CD14-positive monocyte (primary cell): ENCODE measurements around the gene PTPN14. TPM values are rescaled to one million over a fixed set of nuclear protein-coding genes. Genes with fewer than 3 reads are reported as not detected.

Source experiments
- DNase-seq, 3 donors: peaks; one replicate each; pipeline ENCODE4 v3.0.0-alpha.2; 2011 to 2022
- H2AFZ ChIP-seq: 2 replicates; pipeline ENCODE4 v1.6.0; 2012; ENCODE audit warnings: mild to moderate bottlenecking, low read depth, low read length, inconsistent platforms; ENCODE audit not compliant: insufficient read depth, poor library complexity, severe bottlenecking
- H3K27ac ChIP-seq, 2 donors: 1 replicate in 1 of 2; 2 replicates in 1 of 2; pipeline ENCODE4 v1.5.1; 2012 to 2013; ENCODE audit warnings: low read length in 2 of 2, control low read depth in 1 of 2, inconsistent platforms in 1 of 2, low read depth in 1 of 2, mild to moderate bottlenecking in 1 of 2
- H3K27me3 ChIP-seq, 2 donors: one replicate each; pipeline versions ENCODE4 v1.6.0 to v1.6.1; 2011 to 2013; ENCODE audit warnings: low read length in 2 of 2; ENCODE audit not compliant: control insufficient read depth in 2 of 2, insufficient read depth in 2 of 2
- H3K36me3 ChIP-seq, 2 donors: replicated peaks in 1 of 2; 1 replicate in 1 of 2; 2 replicates in 1 of 2; pipeline versions ENCODE4 v1.5.1 to v1.6.1; 2012 to 2013; ENCODE audit warnings: low read length in 2 of 2, control low read depth in 1 of 2, inconsistent platforms in 1 of 2, mild to moderate bottlenecking in 1 of 2; ENCODE audit not compliant: insufficient read depth in 2 of 2, control insufficient read depth in 1 of 2
- H3K4me1 ChIP-seq, 2 donors: 1 replicate in 1 of 2; 2 replicates in 1 of 2; pipeline versions ENCODE4 v1.5.1 to v1.6.1; 2012 to 2013; ENCODE audit warnings: low read length in 2 of 2, control low read depth in 1 of 2, inconsistent platforms in 1 of 2, mild to moderate bottlenecking in 1 of 2, moderate library complexity in 1 of 2; ENCODE audit not compliant: insufficient read depth in 2 of 2, control insufficient read depth in 1 of 2
- H3K4me2 ChIP-seq: replicated peaks from 2 replicates; pipeline ENCODE3; 2012; ENCODE audit warnings: low read length, moderate library complexity, mild to moderate bottlenecking; ENCODE audit not compliant: poor library complexity, severe bottlenecking; ENCODE audit errors: extremely low read depth
- H3K4me3 ChIP-seq, 3 experiments: fragments of 200-600 bp in 1 of 3; sonication (generic) in 1 of 3; replicated peaks in 1 of 3; 1 replicate in 2 of 3; 2 replicates in 1 of 3; pipeline ENCODE4 v1.5.1; 2011 to 2013; ENCODE audit warnings: low read length in 3 of 3, mild to moderate bottlenecking in 3 of 3, control low read depth in 2 of 3, low read depth in 2 of 3, inconsistent platforms in 1 of 3, moderate library complexity in 1 of 3
- H3K79me2 ChIP-seq: 2 replicates; pipeline ENCODE4 v1.6.0; 2012; ENCODE audit warnings: mild to moderate bottlenecking, control low read depth, inconsistent platforms, low read length, moderate library complexity; ENCODE audit not compliant: insufficient read depth
- H3K9ac ChIP-seq: 2 replicates; pipeline ENCODE4 v1.6.0; 2017; ENCODE audit warnings: low read length, mild to moderate bottlenecking; ENCODE audit not compliant: insufficient read depth, poor library complexity, severe bottlenecking
- H3K9me3 ChIP-seq, 2 donors: replicated peaks in 1 of 2; 1 replicate in 1 of 2; 2 replicates in 1 of 2; pipeline versions ENCODE4 v1.5.1 to v1.6.1; 2012 to 2013; ENCODE audit warnings: low read length in 2 of 2, control low read depth in 1 of 2; ENCODE audit not compliant: control insufficient read depth in 1 of 2, insufficient read depth in 1 of 2
- H4K20me1 ChIP-seq: 2 replicates; pipeline ENCODE4 v1.6.0; 2012; ENCODE audit warnings: mild to moderate bottlenecking, low read length, control low read depth, moderate library complexity; ENCODE audit not compliant: insufficient read depth
- H3K27ac Mint-ChIP-seq, 7 donors: one replicate each; pipeline ENCODE4 v1.8.0; 2020; ENCODE audit warnings: mild to moderate bottlenecking in 7 of 7, mixed read lengths in 7 of 7, moderate library complexity in 6 of 7, inconsistent platforms in 2 of 7
- H3K27me3 Mint-ChIP-seq, 3 donors: one replicate each; pipeline ENCODE4 v1.8.0; 2021 to 2022; ENCODE audit warnings: low read depth in 3 of 3, mild to moderate bottlenecking in 3 of 3, mixed read lengths in 3 of 3, moderate library complexity in 3 of 3, inconsistent platforms in 1 of 3
- H3K36me3 Mint-ChIP-seq, 2 donors: one replicate each; pipeline ENCODE4 v1.8.0; 2020; ENCODE audit warnings: mixed read lengths in 2 of 2, inconsistent platforms in 1 of 2, mild to moderate bottlenecking in 1 of 2
- H3K4me1 Mint-ChIP-seq: one replicate; pipeline ENCODE4 v1.8.0; 2020; ENCODE audit warnings: mild to moderate bottlenecking, mixed read lengths
- H3K4me3 Mint-ChIP-seq, 2 donors: one replicate each; pipeline ENCODE4 v1.8.0; 2020; ENCODE audit warnings: mild to moderate bottlenecking in 2 of 2, mixed read lengths in 2 of 2, moderate library complexity in 1 of 2
- H3K9me3 Mint-ChIP-seq, 7 donors: one replicate each; pipeline ENCODE4 v1.8.0; 2020 to 2022; ENCODE audit warnings: mixed read lengths in 7 of 7, mild to moderate bottlenecking in 6 of 7, moderate library complexity in 6 of 7, inconsistent platforms in 2 of 7
- WGBS: methylation state at CpG from one replicate; pipeline ENCODE4 v1.1.5; 2013; ENCODE audit warnings: missing lambda C conversion rate; ENCODE audit not compliant: insufficient coverage; 5-methylcytosine and 5-hydroxymethylcytosine counted together
- intact Hi-C, 2 donors: fragments of 100-400 bp; cut with micrococcal nuclease; formaldehyde crosslinking; loops; one replicate each; pipeline versions ENCODE4 v1.15.0 to v1.15.1; 2023
- polyA plus RNA-seq, 3 donors: library from polyadenylated mRNA; depleted of rRNA in 1 of 3; unstranded in 2 of 3; stranded (reverse) in 1 of 3; fragments of 300-500 nt in 2 of 3; fragments of >200 nt in 1 of 3; fragmentation: Illumina TruSeq in 2 of 3; gene quantifications; 1 replicate in 2 of 3; 2 replicates in 1 of 3; pipeline ENCODE4 v1.2.3, GENCODE V29; 2012 to 2021
- TF ChIP-seq, protein P1 (sequence below): fragments of 200-600 bp; IDR thresholded peaks from one replicate; pipeline ENCODE4 v1.8.0; 2022; ENCODE audit warnings: antibody characterized with exemption, mild to moderate bottlenecking

The PTPN14 gene
- polyA plus RNA-seq, 3 donors, result 0.01 TPM; not detected in 1

GRCh38 chr1:214386333-214386732 lies 165.1 kb downstream of the PTPN14 start:
- no peak overlapping the region for H3K9ac ChIP-seq
- WGBS, result 100% methylated on average over 2 of the region's 7 CpGs
- H3K27ac ChIP-seq, result no peak overlapping the region
- Mint-ChIP-seq H3K27ac (no peak overlapping the region), H3K4me1 (no peaks in the 10 kb centered on the region), H3K36me3 (no peaks in the 10 kb centered on the region), H3K27me3 (peaks cover 0 to 3% (median 0%) of the 10 kb centered on the region in 3 donors), H3K9me3 (peaks cover 0 to 2% (median 0%) of the 10 kb centered on the region in 7 donors), H3K4me3 (no peak overlapping the region)
- H3K36me3 ChIP-seq, result no peaks in the 10 kb centered on the region
- no peaks in the 10 kb centered on the region for H3K4me1 ChIP-seq
- H2AFZ ChIP-seq, result no peak overlapping the region
- no peaks in the 10 kb centered on the region for H3K27me3 ChIP-seq
- no peak overlapping the region for H3K4me3 ChIP-seq
- DNase-seq, result no peak
- H4K20me1 ChIP-seq, result no peaks in the 10 kb centered on the region
- no peaks in the 10 kb centered on the region for H3K9me3 ChIP-seq
- TF ChIP-seq, protein P1, sequence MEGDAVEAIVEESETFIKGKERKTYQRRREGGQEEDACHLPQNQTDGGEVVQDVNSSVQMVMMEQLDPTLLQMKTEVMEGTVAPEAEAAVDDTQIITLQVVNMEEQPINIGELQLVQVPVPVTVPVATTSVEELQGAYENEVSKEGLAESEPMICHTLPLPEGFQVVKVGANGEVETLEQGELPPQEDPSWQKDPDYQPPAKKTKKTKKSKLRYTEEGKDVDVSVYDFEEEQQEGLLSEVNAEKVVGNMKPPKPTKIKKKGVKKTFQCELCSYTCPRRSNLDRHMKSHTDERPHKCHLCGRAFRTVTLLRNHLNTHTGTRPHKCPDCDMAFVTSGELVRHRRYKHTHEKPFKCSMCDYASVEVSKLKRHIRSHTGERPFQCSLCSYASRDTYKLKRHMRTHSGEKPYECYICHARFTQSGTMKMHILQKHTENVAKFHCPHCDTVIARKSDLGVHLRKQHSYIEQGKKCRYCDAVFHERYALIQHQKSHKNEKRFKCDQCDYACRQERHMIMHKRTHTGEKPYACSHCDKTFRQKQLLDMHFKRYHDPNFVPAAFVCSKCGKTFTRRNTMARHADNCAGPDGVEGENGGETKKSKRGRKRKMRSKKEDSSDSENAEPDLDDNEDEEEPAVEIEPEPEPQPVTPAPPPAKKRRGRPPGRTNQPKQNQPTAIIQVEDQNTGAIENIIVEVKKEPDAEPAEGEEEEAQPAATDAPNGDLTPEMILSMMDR, result no peak
- H3K79me2 ChIP-seq, result no peaks in the 10 kb centered on the region
- H3K4me2 ChIP-seq, result no peak overlapping the region
- intact Hi-C loops, result no loop called here

- no peak overlapping the region for H3K4me3 Mint-ChIP-seq
- no peak overlapping the region for H3K27ac Mint-ChIP-seq
- no CpG with 5 or more reads among the region's 1 CpG for WGBS
Measured at GRCh38 chr1:214385428-214385827, 166.0 kb downstream of the PTPN14 start.

More at GRCh38 chr1:214385428-214385827, 166.0 kb downstream of the PTPN14 start:
- Mint-ChIP-seq H3K9me3 (peaks cover 0 to 2% (median 0%) of the 10 kb centered on the region in 7 donors), H3K27me3 (peaks cover 0 to 3% (median 0%) of the 10 kb centered on the region in 3 donors), H3K4me1 (no peaks in the 10 kb centered on the region), H3K36me3 (no peaks in the 10 kb centered on the region)
- Histone ChIP-seq H3K27me3 (no peaks in the 10 kb centered on the region), H3K4me1 (no peaks in the 10 kb centered on the region), H3K4me3 (no peak overlapping the region), H3K9ac (no peak overlapping the region), H4K20me1 (no peaks in the 10 kb centered on the region), H3K27ac (no peak overlapping the region), H3K4me2 (no peak overlapping the region), H3K79me2 (no peaks in the 10 kb centered on the region), H3K9me3 (no peaks in the 10 kb centered on the region), H2AFZ (no peak overlapping the region), H3K36me3 (no peaks in the 10 kb centered on the region)
- intact Hi-C loops, result no loop called here
- TF ChIP-seq, protein P1, result no peak
- DNase-seq, result no peak
